ENCODE data around the gene C2CD4D.
"Not testable (repeated sequence)": the region's sequence is repeated elsewhere in the genome, so short reads cannot be mapped to it uniquely, and the experiment has no call there.

The C2CD4D gene

DNA sequence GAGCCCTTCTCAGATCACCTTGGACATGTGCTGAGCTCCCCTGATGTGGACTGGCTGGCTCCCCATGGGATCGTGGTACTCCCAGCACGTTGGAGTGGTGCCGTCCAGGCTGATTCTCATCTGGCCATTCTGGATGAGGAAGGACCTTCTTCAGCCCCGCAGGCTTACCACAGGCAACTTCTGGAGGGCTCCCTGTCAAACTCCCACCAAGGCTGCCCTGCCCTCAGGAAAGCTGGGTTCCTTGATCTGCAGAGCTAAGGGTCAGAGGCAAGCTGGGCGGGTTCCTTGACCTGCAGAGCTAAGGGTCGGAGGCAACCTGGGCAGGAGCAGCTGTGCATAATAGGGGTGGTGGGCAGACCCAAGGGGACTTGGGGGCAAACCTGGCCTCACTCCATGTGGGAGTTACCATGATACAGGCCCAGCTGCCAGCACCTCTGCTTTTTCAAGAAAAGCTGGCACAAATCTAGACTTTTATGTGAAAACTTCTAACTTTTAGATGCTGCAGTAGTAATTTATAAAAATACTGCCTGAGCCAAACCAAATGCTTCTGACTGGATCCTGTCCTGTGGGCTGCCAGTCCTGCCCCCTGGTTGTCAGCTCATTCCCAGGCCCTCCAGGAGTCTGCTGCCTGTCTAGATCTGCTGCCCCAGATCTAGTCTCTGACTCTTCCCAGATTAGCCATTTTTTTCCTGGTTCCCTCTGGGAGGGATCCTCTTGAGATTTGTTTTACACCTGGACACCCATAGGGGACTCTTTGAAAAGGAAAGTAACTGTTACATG lies 19.5 kb upstream of the C2CD4D start:
- DNase-seq (ENCODE audit: low read depth): no peak

- DNase-seq (ENCODE audit: low read depth): no peak
These were observed 18.6 kb upstream of the C2CD4D start for GRCh38 chr1:151858030-151858746.

GRCh38 chr1:151855933-151856332 lies 16.3 kb upstream of the C2CD4D start:
- DNase-seq (ENCODE audit: low read depth): no peak

DNA sequence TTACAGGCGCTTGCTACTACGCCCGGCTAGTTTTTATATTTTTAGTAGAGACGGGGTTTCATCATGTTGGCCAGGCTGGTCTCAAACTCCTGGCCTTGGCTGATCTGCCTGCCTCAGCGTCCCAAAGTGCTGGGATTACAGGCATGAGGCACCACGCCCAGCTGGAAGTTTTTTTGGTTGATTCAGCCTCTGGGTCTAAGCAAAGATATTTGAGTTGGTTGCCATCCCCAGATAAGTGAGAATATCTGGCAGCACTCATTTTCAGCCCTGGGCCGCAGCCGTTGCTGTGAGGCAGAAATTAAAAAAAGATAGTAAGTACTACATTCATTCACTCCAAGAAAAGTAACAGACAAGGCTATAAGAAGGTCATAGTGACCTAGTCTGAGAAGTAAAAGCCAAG lies 15.9 kb upstream of the C2CD4D start:
- DNase-seq (ENCODE audit: low read depth): not testable (repeated sequence)

- DNase-seq (ENCODE audit: low read depth): no peak
These were observed 15.0 kb upstream of the C2CD4D start for GRCh38 chr1:151854658-151855057.

DNA sequence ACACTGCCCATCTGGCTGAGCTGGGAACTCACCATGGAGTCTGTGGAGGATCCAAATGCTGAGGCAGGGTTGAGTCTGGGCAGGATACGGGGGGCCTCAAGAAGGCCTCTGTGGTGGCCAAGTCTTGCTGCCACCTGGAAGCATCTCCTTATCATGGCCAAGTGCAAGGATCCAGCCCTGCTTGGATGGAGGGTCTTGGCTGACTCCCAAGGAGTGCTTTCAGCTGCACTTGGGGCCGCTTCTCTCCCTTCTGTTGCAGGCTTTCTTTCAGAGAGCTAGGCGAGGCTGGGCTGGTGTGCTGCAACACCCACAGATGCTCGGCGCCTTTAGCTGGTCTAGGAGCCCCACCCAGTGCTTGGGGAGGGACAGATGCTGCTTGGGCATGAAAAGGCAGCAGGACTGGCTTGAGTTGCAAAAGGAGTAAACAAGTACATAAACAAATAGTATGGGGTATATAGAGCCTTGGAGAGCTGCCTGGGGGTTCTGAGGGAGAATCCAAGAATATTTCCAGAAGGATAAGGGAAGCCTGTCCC lies 13.9 kb upstream of the C2CD4D start, which contains the start of gene THEM5:
Gene THEM5 (minus strand): TSS at position 302 of the 533 bp plus-strand sequence. CDS start 147 bp downstream, at position 155.
- no peak for DNase-seq (ENCODE audit: low read depth)

GRCh38 chr1:151852733-151853132 lies 13.1 kb upstream of the C2CD4D start:
- DNase-seq (ENCODE audit: low read depth): no peak

DNA sequence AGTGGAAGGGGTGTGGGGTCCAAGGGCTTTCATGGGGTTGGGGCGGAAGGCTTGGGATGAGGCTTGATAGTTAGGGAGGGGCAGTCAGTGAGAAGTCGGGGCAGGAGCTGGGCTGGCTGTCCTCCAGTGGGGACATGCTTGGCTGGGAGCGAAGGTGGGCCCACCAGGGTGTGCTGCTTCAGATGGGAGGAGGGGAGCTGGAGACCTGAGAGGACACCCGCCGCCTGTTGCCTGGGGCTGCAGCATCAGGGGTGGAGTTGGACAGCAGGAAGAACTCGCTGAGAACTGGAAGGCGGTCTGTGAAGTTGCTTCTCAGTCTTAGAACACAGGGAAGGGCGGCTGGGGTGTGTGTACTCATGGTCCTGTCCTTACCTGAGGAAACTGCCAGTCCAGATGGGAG lies 12.3 kb upstream of the C2CD4D start:
- DNase-seq (ENCODE audit: low read depth): no peak

GRCh38 chr1:151849871-151850270 lies 10.3 kb upstream of the C2CD4D start:
- no peak for DNase-seq (ENCODE audit: low read depth)

- no peak for DNase-seq (ENCODE audit: low read depth)
These were observed 9.5 kb upstream of the C2CD4D start for GRCh38 chr1:151849126-151849525.

DNA sequence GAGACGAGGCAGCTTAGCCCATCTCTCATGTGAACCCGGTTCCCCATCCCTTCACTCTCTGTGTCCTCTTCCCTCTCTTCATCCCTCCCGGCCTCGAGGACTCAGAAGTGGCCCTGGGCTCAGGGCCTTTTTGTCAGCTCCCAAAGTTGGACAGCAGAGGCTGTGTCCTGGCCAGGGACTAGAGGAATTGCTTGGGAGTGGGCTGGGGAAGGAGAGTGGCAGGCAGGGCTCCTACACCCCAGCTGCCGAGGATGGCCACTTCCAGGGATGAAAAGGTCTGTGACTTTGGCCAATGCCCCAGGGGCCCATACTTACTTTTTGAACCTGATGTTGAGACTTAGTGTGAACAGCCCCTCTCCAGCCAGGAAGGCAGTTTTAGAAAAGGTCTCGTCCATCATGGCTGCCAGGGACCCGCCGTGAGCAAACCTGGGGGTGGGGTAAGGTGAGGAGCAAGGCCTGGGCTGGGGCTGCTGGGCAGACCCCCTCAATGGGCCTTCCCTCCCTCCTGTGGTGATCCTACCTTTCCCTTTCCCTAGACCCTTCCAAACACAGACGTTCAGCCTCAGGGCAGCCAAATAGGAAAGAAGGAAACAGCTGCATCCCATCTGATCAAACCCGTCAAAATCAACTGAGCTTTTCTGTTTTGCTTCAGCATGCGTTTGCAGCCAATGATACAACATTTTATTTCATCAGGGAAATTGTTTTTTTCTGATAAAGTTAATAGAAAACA lies 8.4 kb upstream of the C2CD4D start:
- DNase-seq (ENCODE audit: low read depth): no peak

- no peak for DNase-seq (ENCODE audit: low read depth)
These were observed 7.1 kb upstream of the C2CD4D start for GRCh38 chr1:151846686-151847237.

GRCh38 chr1:151846062-151846568 lies 6.5 kb upstream of the C2CD4D start:
- peak; percentile 15 for DNase-seq (ENCODE audit: low read depth)

GRCh38 chr1:151843398-151843797 lies 3.8 kb upstream of the C2CD4D start:
- no peak for DNase-seq (ENCODE audit: low read depth)

DNA sequence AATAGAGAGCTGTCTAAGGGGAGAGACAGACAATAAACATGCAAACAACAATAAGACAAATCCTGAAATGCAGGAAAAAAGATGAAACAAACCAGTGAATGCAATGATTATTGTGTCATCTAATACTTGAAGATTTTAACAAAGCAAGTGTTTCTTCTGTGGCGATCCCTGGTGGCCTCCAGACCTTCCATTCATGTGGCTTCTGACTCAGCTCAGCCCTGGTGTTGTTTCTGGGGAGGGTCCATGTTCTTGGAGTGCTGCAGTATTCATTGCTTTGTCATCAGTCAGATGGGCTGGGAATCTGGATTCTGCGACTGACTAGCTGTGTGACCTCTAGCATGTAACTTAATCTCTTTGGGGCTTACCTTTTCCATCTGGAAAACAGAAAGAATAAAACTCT lies 1.5 kb upstream of the C2CD4D start:
- DNase-seq (ENCODE audit: low read depth): no peak

- DNase-seq (ENCODE audit: low read depth): no peak
These were observed 801 bp upstream of the C2CD4D start for GRCh38 chr1:151840421-151840820.

GRCh38 chr1:151839082-151839412 lies 573 bp downstream of the C2CD4D start:
- no peak for DNase-seq (ENCODE audit: low read depth)

- DNase-seq (ENCODE audit: low read depth): no peak
These were observed 1.2 kb downstream of the C2CD4D start for GRCh38 chr1:151838222-151839081.

DNA sequence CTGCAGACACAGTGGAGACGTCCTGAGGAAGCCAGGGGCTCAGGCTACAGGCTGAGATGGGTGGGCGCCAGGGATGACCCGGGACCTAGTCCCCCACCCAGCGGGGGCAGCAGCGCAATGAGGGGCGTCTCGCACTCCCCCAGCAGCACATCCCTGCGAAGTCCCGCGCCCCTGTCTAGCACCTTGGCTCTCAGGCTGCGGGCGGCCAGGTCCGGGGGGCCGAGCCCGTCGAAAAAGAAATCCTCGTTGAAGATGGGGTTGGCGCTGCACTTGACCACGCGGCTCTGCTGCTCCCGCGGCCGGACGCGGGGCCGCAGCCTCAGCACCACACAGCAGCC lies 1.8 kb downstream of the C2CD4D start:
- DNase-seq (ENCODE audit: low read depth): no peak

- DNase-seq (ENCODE audit: low read depth): no peak
These were observed 2.4 kb downstream of the C2CD4D start for GRCh38 chr1:151837197-151837596.

GRCh38 chr1:151835596-151835995 lies 4.0 kb downstream of the C2CD4D start:
- no peak for DNase-seq (ENCODE audit: low read depth)

Data from GM04504 (cell line).